GM12801 (cell line): ENCODE measurements around the gene P3H3.

Experiments used
- CTCF ChIP-seq: IDR thresholded peaks from one replicate; pipeline ENCODE4 v1.5.1; 2011; ENCODE audit warnings: control low read depth; ENCODE audit not compliant: insufficient read length; ENCODE audit errors: extremely low read depth

The P3H3 gene

GRCh38 chr12:6834873-6835272, 6.7 kb downstream of the P3H3 start:
- TF ChIP-seq CTCF = no peak

- no peak for TF ChIP-seq CTCF
Observed at GRCh38 chr12:6836851-6837250, 8.6 kb downstream of the P3H3 start.

GRCh38 chr12:6837370-6838060, 9.3 kb downstream of the P3H3 start:
- no peak for TF ChIP-seq CTCF

- TF ChIP-seq CTCF = no peak
Observed at GRCh38 chr12:6838854-6839253, 10.6 kb downstream of the P3H3 start.

GRCh38 chr12:6839482-6840201, 11.4 kb downstream of the P3H3 start:
- TF ChIP-seq CTCF = no peak

GRCh38 chr12:6840330-6840729, 12.1 kb downstream of the P3H3 start:
- TF ChIP-seq CTCF = no peak

GRCh38 chr12:6840761-6841515, 12.7 kb downstream of the P3H3 start, which contains the start of gene GNB3:
GNB3 (plus strand) TSS chr12:6840925; CDS start chr12:6841288, 363 bp downstream.
- TF ChIP-seq CTCF = no peak
